ENCODE results near the gene POLA1. TPM values are rescaled to one million over a fixed set of nuclear protein-coding genes. Genes with fewer than 3 reads are reported as not detected.

Gene POLA1
- total RNA-seq, 1 donor from 2014 or later, result 80.4 TPM

DNA sequence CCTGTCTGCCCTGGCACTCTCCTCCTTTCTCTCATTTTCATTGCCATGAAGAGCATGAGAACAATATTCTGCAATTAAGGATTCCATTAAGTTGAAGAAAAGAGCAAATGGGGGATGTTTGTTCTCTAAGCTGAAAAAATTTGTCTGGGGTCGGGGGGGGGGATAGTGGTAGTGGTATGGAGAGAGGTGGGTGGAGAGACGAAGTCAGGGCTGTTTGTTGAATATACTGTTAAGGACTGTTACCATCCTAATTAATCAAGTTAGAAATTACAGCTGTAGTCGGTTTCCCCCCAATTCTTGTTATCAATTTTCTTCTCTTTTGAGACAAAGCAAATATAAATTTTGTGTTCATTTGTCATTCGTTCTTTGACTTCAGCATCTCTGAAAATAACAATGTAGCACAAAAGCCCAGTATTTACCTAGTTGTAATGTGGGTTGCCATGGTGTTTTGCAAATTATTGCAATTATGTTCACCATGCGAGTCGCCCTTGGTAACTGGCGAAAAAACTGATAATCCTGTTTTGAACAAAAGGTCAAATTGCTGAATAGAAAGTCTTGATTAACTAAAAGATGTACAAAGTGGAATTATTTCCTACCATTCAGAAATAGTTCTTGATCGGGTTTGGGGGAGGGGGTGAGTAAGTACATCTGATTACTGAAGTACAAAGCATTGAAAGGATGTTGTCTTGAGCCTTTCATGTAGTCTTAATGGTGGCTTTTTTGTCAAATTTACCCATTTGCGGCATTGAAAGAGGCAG, 183.0 kb downstream of the POLA1 start:
- H4K20me1 ChIP-seq (ENCODE audit: low read depth), result no peaks in the 10 kb centered on the region
- peaks cover 56% of the 10 kb centered on the region for H3K4me1 Mint-ChIP-seq
- peak overlapping the region; percentile 67 for H3K4me3 Mint-ChIP-seq
- H3K4me3 ChIP-seq, result peak overlapping the region; percentile 21
- no peak overlapping the region for H2AFZ ChIP-seq (replicated peaks)
- peak overlapping the region; percentile 75 for H3K4me2 ChIP-seq
- no peaks in the 10 kb centered on the region for H3K27me3 ChIP-seq
- DNase-seq (ENCODE audit: low spot score), result peak; percentile 66
- H3K9me3 Mint-ChIP-seq, result no peaks in the 10 kb centered on the region
- no peaks in the 10 kb centered on the region for H3K9me3 ChIP-seq (ENCODE audit: low read depth)
- H3K27ac Mint-ChIP-seq, result peak overlapping the region; percentile 97
- H3K4me1 ChIP-seq, result peaks cover 70% of the 10 kb centered on the region
- no peak overlapping the region for H3K9ac ChIP-seq
- peak overlapping the region; percentile 96 for H3K27ac ChIP-seq
- H3K36me3 Mint-ChIP-seq, result peaks cover 5% of the 10 kb centered on the region
- no peak for TF ChIP-seq CTCF (IDR thresholded peaks at IDR 0.05)
- no peak for TF ChIP-seq EZH2 (IDR thresholded peaks at IDR 0.05)
- TF ChIP-seq EZH2phosphoT487 (IDR thresholded peaks at IDR 0.05), result no peak
- H3F3A ChIP-seq (ENCODE audit: low read depth), result peaks cover 50% of the 10 kb centered on the region
- H3K36me3 ChIP-seq, result no peaks in the 10 kb centered on the region
- peaks cover 2% of the 10 kb centered on the region for H3K27me3 Mint-ChIP-seq (ENCODE audit: insufficient read depth, low read depth)
- H3K79me2 ChIP-seq (ENCODE audit: low read depth), result peaks cover 13% of the 10 kb centered on the region

DNA sequence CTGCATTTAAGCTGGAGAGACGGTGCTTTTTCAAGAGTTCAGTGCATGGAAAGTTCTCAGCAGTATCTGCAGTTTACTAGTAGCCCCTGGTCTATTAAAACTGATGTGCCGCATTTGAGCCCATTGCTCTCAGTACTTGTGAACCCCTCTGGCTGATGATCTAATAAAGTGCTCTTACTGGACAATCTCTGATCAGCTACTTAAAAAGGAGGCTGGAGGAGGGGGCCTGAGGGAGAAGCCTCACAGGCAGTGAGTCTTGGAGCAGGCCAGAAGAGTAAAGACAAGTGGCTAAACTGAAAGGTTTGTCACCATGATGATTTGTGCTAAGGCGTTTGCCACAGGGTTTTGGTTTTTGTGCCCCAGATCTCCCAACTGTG, 183.6 kb downstream of the POLA1 start:
- peaks cover 50% of the 10 kb centered on the region for H3F3A ChIP-seq (ENCODE audit: low read depth)
- peaks cover 7% of the 10 kb centered on the region for H3K36me3 Mint-ChIP-seq
- H3K4me3 Mint-ChIP-seq, result peak overlapping the region; percentile 67
- TF ChIP-seq EZH2phosphoT487 (IDR thresholded peaks at IDR 0.05) (no peak), EZH2 (IDR thresholded peaks at IDR 0.05) (no peak), CTCF (IDR thresholded peaks at IDR 0.05) (no peak)
- H3K4me3 ChIP-seq, result peak overlapping the region; percentile 21
- H3K27me3 Mint-ChIP-seq (ENCODE audit: insufficient read depth, low read depth), result peaks cover 2% of the 10 kb centered on the region
- H2AFZ ChIP-seq (replicated peaks), result peak overlapping the region; percentile 13
- H3K4me1 Mint-ChIP-seq, result peaks cover 58% of the 10 kb centered on the region
- H3K9me3 Mint-ChIP-seq, result no peaks in the 10 kb centered on the region
- H3K9me3 ChIP-seq (ENCODE audit: low read depth), result no peaks in the 10 kb centered on the region
- no peaks in the 10 kb centered on the region for H3K27me3 ChIP-seq
- no peaks in the 10 kb centered on the region for H3K36me3 ChIP-seq
- no peaks in the 10 kb centered on the region for H4K20me1 ChIP-seq (ENCODE audit: low read depth)
- peak overlapping the region; percentile 75 for H3K4me2 ChIP-seq
- H3K9ac ChIP-seq, result peak overlapping the region; percentile 1
- H3K79me2 ChIP-seq (ENCODE audit: low read depth), result peaks cover 13% of the 10 kb centered on the region
- H3K27ac ChIP-seq, result peak overlapping the region; percentile 96
- H3K27ac Mint-ChIP-seq, result peak overlapping the region; percentile 97
- H3K4me1 ChIP-seq, result peaks cover 70% of the 10 kb centered on the region
- DNase-seq (ENCODE audit: low spot score), result no peak

GRCh38 chrX:24877854-24878650, 184.3 kb downstream of the POLA1 start:
- Histone ChIP-seq H3K27ac (peak overlapping the region; percentile 96), H3K27me3 (no peaks in the 10 kb centered on the region), H3K79me2 (ENCODE audit: low read depth) (peaks cover 13% of the 10 kb centered on the region), H2AFZ (replicated peaks) (no peak overlapping the region), H3K4me1 (peaks cover 70% of the 10 kb centered on the region), H3K4me2 (peak overlapping the region; percentile 75), H3K9me3 (ENCODE audit: low read depth) (no peaks in the 10 kb centered on the region), H4K20me1 (ENCODE audit: low read depth) (no peaks in the 10 kb centered on the region), H3K9ac (peak overlapping the region; percentile 1), H3F3A (ENCODE audit: low read depth) (peaks cover 50% of the 10 kb centered on the region), H3K36me3 (no peaks in the 10 kb centered on the region), H3K4me3 (peak overlapping the region; percentile 21)
- peaks cover 7% of the 10 kb centered on the region for H3K36me3 Mint-ChIP-seq
- H3K9me3 Mint-ChIP-seq, result no peaks in the 10 kb centered on the region
- peak overlapping the region; percentile 97 for H3K27ac Mint-ChIP-seq
- peaks cover 2% of the 10 kb centered on the region for H3K27me3 Mint-ChIP-seq (ENCODE audit: insufficient read depth, low read depth)
- DNase-seq (ENCODE audit: low spot score), result no peak
- H3K4me3 Mint-ChIP-seq, result peak overlapping the region; percentile 67
- peaks cover 58% of the 10 kb centered on the region for H3K4me1 Mint-ChIP-seq
- TF ChIP-seq CTCF (IDR thresholded peaks at IDR 0.05) (no peak), EZH2 (IDR thresholded peaks at IDR 0.05) (no peak), EZH2phosphoT487 (IDR thresholded peaks at IDR 0.05) (no peak)

Data from neural progenitor cell (in vitro differentiated cells).